Parietal lobe (tissue), 1 donor: Measurements from ENCODE around the gene CA12. TPM values are rescaled to one million over a fixed set of nuclear protein-coding genes. Genes with fewer than 3 reads are reported as not detected.

ENCODE experiments used
- total RNA-seq: library from RNA; depleted of rRNA; stranded (reverse); fragments of >200 nt; gene quantifications from one replicate; pipeline ENCODE4 v1.2.3, GENCODE V29; 2014

Gene CA12
- total RNA-seq = 11.6 TPM

DNA sequence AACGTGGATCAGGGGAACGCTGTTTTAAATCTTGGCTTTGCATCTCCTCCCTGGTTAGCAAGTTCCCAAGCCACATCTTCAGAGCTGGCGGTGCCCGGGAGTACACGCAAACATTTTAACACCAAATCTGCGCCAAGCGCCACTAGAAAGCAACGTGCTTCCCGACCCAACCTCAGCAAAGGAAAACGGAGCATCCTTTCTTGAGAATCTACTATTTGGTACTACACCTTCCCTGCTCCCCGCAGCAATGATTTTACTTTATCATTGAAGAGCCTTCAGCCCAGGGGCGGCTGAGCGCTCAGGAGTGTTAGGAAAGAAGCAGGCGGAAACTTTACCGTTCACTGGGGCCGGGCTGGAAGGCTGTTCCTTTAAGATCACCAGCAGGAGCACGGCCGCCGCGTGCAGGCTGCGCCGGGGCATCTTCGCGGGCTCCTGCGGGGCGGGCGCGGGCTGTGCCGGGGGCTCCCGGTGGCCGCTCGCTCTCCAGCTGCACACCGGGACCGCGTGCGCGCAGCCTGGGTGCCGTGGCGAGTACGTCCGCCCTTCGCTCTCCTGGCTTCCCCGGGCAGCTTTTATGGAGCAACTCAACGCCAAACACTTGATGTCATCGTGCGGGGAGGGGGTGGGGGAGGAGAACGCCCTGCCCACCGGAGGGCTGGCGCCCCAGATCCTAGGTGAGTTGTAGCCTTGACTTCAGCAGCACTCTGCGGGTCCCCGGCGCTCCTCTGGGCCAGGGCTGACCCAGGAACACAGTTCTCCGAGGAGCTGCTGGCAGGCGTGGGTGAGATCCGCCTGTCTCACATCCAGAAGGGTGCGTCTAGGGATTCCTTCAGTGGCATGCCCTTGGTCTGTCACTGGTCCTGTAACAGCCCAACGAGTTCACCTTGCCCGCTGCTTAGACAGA is at the start of gene CA12:
TSS of gene CA12 (minus strand) at position 546 of the 904 bp plus-strand sequence. CDS start at position 420, 126 bp downstream.

DNA sequence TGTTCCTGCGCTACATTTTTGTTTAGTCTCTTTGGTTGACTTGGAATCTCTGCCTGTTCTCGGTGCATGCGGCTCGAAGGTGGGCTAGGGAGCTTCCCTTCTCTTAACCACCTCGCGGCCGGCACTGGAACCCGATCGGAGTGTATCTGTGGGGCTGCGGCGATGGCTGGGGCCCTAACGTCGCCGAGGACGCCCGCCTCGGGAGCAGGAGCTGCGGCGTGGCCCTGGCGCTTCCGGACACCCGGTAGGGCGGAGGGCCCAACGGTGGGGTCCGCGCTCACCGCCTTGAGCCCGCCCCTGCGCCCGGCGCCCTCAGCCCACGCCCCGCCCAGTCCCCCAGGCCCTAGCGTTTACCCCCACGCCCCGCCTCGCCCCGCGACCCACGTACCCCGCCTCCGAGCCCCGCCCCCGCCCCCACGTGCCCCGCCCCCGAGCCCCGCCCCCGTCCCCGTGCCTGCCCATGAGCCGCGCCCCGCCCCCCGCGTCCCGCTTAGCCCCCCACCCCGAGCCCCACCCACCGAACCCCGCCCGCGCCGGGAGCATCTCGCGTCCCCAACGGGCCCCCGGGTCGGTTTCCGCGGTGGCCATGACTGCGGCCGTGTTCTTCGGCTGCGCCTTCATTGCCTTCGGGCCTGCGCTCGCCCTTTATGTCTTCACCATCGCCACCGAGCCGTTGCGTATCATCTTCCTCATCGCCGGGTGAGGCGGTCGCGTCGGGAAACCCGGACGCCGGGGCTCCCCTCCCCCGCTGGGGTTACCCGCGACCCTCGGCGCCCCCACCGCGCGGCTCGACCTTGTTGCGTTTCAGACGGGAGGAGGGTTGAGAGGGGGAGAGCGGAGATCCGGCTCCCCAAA is 104.4 kb downstream of the CA12 start, which contains the start of gene APH1B:
TSS of gene APH1B (plus strand) at position 568 of the 855 bp plus-strand sequence. CDS start at position 587, 19 bp downstream.

Other genes starting within 250 kb of the CA12 start
- gene RPS27L, start 224.4 kb downstream of the CA12 start, total RNA-seq = 16.3 TPM
- gene RAB8B, start 192.2 kb downstream of the CA12 start, total RNA-seq = 79.8 TPM
- 33.5 TPM for gene APH1B, start 104.2 kb downstream of the CA12 start, total RNA-seq
- gene USP3, start 122.7 kb upstream of the CA12 start, total RNA-seq = 110 TPM
- 0.31 TPM for gene FBXL22, start 215.5 kb upstream of the CA12 start, total RNA-seq